ENCODE data around the gene ADGRL3.

DNA sequence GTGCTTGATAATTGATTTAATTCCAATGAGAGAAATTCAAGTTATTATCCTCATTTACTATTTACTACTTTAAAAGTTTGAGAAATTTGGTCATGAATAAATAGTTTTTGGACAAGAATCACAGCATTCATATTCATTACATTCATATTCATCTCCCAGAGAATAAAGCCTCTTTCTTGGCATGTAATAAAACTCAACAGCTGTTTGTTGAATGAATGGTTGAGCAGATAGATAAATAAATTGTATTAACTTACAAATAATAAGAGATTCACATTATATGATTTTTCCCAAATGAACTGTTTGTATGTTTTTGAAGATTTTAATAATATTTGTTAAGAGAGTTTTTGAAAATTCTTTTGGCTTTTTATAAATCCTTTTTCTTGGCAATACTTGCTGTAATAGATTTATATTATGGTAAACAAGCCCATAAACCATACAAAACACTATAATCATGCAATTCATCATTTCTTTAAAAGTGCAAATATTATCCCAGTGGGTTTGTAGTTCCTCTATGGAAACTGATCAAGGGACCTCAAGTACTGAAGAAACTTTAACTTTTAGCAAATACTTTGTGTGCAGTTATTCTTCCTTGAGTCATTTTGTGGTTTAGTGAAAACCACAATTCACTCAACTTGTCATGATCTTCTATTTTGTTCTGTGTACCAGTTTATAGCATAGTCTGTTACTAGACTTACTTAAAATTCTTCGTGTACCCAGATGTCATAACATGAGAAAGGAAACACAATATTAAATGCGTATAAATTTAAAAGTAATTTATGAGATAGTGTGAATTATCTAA lies 371.8 kb downstream of the ADGRL3 start:
- TF ChIP-seq, protein P1, sequence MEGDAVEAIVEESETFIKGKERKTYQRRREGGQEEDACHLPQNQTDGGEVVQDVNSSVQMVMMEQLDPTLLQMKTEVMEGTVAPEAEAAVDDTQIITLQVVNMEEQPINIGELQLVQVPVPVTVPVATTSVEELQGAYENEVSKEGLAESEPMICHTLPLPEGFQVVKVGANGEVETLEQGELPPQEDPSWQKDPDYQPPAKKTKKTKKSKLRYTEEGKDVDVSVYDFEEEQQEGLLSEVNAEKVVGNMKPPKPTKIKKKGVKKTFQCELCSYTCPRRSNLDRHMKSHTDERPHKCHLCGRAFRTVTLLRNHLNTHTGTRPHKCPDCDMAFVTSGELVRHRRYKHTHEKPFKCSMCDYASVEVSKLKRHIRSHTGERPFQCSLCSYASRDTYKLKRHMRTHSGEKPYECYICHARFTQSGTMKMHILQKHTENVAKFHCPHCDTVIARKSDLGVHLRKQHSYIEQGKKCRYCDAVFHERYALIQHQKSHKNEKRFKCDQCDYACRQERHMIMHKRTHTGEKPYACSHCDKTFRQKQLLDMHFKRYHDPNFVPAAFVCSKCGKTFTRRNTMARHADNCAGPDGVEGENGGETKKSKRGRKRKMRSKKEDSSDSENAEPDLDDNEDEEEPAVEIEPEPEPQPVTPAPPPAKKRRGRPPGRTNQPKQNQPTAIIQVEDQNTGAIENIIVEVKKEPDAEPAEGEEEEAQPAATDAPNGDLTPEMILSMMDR (IDR thresholded peaks at IDR 0.05) = no peak
- no peak for TF ChIP-seq POLR2AphosphoS5 (IDR thresholded peaks at IDR 0.05)

Measured in transverse colon (tissue), 4 donors.